ENCODE measurements around the gene PTBP3.

GRCh38 chr9:112352209-112352608 is 18.8 kb upstream of the PTBP3 start:
- no peak for TF ChIP-seq CTCF (conservative IDR thresholded peaks at IDR 0.05; ENCODE audit: low read length)
- no peak for TF ChIP-seq EZH2phosphoT487 (IDR thresholded peaks at IDR 0.05; ENCODE audit: borderline replicate concordance)

All from Loucy (cell line).